Fibroblast of the aortic adventitia (primary cell): ENCODE results near the gene ATP5PO. TPM values are rescaled to one million over a fixed set of nuclear protein-coding genes. Genes with fewer than 3 reads are reported as not detected.

Experiments used
- DNase-seq: peaks from one replicate; pipeline ENCODE4 v3.0.0-alpha.2; 2010; ENCODE audit warnings: low read depth
- H3K4me3 ChIP-seq: 2 replicates; pipeline ENCODE4 v1.5.1; 2011; ENCODE audit warnings: low read depth, mild to moderate bottlenecking, control low read depth, low read length, moderate library complexity
- total RNA-seq: library from RNA; depleted of rRNA; stranded (reverse); fragments of >200 nt; gene quantifications from 2 replicates; pipeline ENCODE4 v1.2.3, GENCODE V29; 2012; ENCODE audit warnings: low replicate concordance
- TF ChIP-seq, protein P1 (sequence below): IDR thresholded peaks from 2 replicates; pipeline ENCODE4 v1.5.1; 2011; ENCODE audit warnings: mild to moderate bottlenecking, low read length, control low read depth, inconsistent platforms; ENCODE audit not compliant: insufficient read depth

The ATP5PO gene, protein sequence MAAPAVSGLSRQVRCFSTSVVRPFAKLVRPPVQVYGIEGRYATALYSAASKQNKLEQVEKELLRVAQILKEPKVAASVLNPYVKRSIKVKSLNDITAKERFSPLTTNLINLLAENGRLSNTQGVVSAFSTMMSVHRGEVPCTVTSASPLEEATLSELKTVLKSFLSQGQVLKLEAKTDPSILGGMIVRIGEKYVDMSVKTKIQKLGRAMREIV
- 107 and 304 TPM in 2 replicates for total RNA-seq

GRCh38 chr21:33915368-33916199 is at the start of gene ATP5PO:
TSS of gene ATP5PO (minus strand) at chr21:33915804. CDS start at chr21:33915763, 41 bp downstream.
- peak within 1 kb of the TSS; percentile 99 for H3K4me3 ChIP-seq
- peak; percentile 97 for DNase-seq
- TF ChIP-seq, protein P1, sequence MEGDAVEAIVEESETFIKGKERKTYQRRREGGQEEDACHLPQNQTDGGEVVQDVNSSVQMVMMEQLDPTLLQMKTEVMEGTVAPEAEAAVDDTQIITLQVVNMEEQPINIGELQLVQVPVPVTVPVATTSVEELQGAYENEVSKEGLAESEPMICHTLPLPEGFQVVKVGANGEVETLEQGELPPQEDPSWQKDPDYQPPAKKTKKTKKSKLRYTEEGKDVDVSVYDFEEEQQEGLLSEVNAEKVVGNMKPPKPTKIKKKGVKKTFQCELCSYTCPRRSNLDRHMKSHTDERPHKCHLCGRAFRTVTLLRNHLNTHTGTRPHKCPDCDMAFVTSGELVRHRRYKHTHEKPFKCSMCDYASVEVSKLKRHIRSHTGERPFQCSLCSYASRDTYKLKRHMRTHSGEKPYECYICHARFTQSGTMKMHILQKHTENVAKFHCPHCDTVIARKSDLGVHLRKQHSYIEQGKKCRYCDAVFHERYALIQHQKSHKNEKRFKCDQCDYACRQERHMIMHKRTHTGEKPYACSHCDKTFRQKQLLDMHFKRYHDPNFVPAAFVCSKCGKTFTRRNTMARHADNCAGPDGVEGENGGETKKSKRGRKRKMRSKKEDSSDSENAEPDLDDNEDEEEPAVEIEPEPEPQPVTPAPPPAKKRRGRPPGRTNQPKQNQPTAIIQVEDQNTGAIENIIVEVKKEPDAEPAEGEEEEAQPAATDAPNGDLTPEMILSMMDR = no peak

DNA sequence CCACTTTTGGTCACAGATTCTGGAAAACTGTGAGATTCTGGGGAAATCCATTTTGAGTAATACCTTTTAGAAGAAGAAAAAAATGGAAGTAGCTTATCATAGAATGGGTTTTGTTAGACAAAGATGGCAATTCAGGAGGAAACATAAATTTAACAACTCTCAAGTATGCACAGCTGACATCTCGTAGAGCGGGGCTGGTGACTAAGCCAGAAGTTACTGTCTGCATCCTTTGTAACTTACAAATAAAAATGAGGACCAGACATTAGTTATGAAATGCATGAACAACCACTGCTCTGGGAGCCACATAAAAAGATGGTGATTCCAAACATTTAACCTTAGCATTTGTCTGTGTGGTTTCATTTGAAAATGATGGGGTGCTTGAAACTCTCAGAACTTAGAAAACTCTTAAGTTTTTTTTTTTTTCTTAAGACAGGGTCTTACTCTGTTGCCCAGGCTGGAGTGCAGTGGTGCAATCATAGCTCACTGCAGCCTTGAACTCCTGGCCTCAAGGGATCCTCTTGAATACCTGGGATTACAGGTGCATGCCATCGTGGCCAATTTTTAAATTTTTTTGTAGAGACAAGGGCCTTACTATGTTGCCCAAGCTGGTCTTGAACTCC is 49.2 kb upstream of the ATP5PO start:
- H3K4me3 ChIP-seq = no peak overlapping the region
- peak; percentile 11 for DNase-seq
- TF ChIP-seq, protein P1 = no peak

DNA sequence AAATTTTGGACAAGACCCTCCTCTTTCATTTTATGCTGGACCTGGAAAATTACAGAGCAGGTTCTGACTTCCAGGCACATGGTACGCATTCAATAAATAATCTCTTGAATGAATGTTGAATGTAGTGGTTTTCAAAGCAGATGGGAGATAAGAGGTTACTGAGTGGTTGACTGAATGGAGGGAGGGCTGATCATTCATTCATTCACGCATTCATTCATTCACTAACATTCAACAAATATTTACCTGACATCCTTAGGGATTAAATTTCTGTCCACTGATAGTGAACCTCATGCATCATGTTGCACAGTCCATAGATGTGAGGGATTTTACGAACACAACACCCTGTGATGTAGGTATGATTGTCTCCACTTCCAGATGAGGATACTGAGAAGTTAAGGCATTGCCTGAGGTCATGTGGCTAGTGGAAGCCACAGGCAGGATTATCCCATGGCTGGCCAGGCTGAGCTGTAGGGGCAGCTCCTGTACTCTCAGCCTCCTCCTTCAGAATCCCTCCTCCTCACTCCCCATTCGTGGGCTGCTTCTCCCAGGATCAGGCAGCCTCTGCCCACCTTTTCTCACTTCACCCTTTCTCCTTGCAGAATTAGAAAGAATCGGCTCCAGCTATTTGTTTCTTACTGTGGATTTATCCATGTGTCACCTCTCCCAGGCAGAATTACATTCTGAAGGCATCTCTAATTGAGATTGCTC is 48.4 kb upstream of the ATP5PO start:
- no peak overlapping the region for H3K4me3 ChIP-seq
- no peak for DNase-seq
- TF ChIP-seq, protein P1 = no peak

DNA sequence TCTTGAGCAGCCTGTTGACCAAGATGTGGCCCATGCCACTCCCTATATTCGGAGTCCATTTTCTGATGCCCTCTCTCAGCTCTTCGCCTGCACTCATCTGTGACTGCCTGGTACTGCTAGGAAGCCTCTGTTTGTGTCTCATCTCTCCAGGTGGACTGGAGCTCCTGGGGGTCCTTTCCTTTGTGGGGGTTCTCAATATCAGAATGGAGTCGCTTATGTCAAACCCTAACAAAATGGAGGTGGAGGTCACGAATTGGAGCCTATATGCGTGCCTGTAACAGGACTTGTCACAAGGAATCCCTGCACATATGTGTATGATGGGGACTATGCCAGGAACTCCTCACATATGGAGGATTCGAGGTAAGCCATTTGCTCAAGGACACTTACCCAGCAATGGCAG is 46.7 kb upstream of the ATP5PO start:
- TF ChIP-seq, protein P1 = no peak
- DNase-seq = no peak
- no peak overlapping the region for H3K4me3 ChIP-seq

GRCh38 chr21:33961061-33961460 is 45.5 kb upstream of the ATP5PO start:
- TF ChIP-seq, protein P1 = no peak
- no peak overlapping the region for H3K4me3 ChIP-seq
- no peak for DNase-seq

GRCh38 chr21:33959680-33960079 is 44.1 kb upstream of the ATP5PO start:
- no peak overlapping the region for H3K4me3 ChIP-seq
- TF ChIP-seq, protein P1 = no peak
- DNase-seq = no peak
